ENCODE data around the gene NELFE.

DNA sequence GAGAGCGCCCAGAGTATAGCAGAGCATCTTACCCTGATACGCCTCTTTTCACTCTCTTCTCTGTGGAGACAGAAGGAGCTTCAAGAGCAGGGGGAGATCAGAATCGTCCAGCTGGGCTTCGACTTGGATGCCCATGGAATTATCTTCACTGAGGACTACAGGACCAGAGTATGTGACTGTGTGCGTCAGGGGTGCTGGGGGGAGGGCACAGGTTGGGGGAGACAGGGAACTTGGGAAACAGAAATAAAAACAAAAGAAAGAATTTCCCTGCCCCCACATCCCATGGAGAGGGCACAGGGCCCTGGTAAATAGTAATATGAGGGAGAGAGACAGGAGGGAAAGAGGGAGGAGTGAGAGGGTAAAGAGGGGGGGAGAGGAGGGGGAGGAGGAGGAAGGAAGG, 20.1 kb upstream of the NELFE start:
- no peak for TF ChIP-seq POLR2A (IDR thresholded peaks at IDR 0.05)
- no peak for TF ChIP-seq CTCF (IDR thresholded peaks at IDR 0.05)

All from heart left ventricle (tissue), 13 donors.